B cell (primary cell): ENCODE results near the gene SNAPC3. TPM values are rescaled to one million over a fixed set of nuclear protein-coding genes. Genes with fewer than 3 reads are reported as not detected.
"Not testable (repeated sequence)": the region's sequence is repeated elsewhere in the genome, so short reads cannot be mapped to it uniquely, and the experiment has no call there.

Experiments used
- ATAC-seq: fragments of 200-7000 bp; cut with Tn5 transposase; one replicate; pipeline ENCODE4 v1.10.0; 2021; ENCODE audit warnings: low read depth, mild to moderate bottlenecking, moderate number of reproducible peaks, moderate library complexity
- CTCF ChIA-PET: fragments of 350-600 bp; sonication (Branson Sonifier 250); formaldehyde crosslinking; loops from one replicate; lab custom pipeline; 2021; ENCODE audit warnings: antibody characterized with exemption, inconsistent platforms; lab: Charles Lee
- POLR2A ChIA-PET: fragments of 350-600 bp; sonication (Branson Sonifier 250); formaldehyde crosslinking; loops from one replicate; lab custom pipeline; 2021; ENCODE audit warnings: antibody characterized with exemption; lab: Charles Lee
- DNase-seq: peaks from one replicate; pipeline ENCODE4 v3.0.0; 2013
- H2AFZ ChIP-seq: 2 replicates; pipeline ENCODE4 v1.6.1; 2012; ENCODE audit warnings: mild to moderate bottlenecking, low read depth, low read length; ENCODE audit not compliant: insufficient read depth, poor library complexity, severe bottlenecking
- H3K27ac ChIP-seq, 2 donors: 1 replicate in 1 of 2; 2 replicates in 1 of 2; pipeline ENCODE4 v1.5.1; 2012 to 2013; ENCODE audit warnings: low read length in 2 of 2, mild to moderate bottlenecking in 2 of 2, moderate library complexity in 1 of 2
- H3K27me3 ChIP-seq, 4 experiments: fragments of 200-600 bp in 1 of 4; sonication (generic) in 1 of 4; replicated peaks in 1 of 4; 1 replicate in 2 of 4; 2 replicates in 2 of 4; pipeline versions ENCODE4 v1.6.1 to v1.7.0; 2013 to 2016; ENCODE audit warnings: low read length in 3 of 4, mild to moderate bottlenecking in 2 of 4, mixed read lengths in 1 of 4, moderate library complexity in 1 of 4; ENCODE audit not compliant: insufficient read depth in 4 of 4, control insufficient read depth in 3 of 4; ENCODE audit errors: control extremely low read depth in 1 of 4
- H3K36me3 ChIP-seq, 2 experiments: replicated peaks in 1 of 2; 1 replicate in 1 of 2; 2 replicates in 1 of 2; pipeline versions ENCODE4 v1.6.1 to v1.7.1; 2013; ENCODE audit warnings: low read length in 1 of 2; ENCODE audit not compliant: insufficient read depth in 2 of 2, control insufficient read depth in 1 of 2; ENCODE audit errors: control extremely low read depth in 1 of 2, extremely low read depth in 1 of 2
- H3K4me1 ChIP-seq, 2 donors: fragments of 200-600 bp in 1 of 2; sonication (generic) in 1 of 2; 1 replicate in 1 of 2; 2 replicates in 1 of 2; pipeline versions ENCODE4 v1.5.1 to v1.6.1; 2013 to 2017; ENCODE audit warnings: low read length in 2 of 2; ENCODE audit not compliant: control insufficient read depth in 2 of 2, insufficient read depth in 2 of 2
- H3K4me2 ChIP-seq: replicated peaks from 2 replicates; pipeline ENCODE3; 2012; ENCODE audit warnings: mild to moderate bottlenecking, low read depth, low read length; ENCODE audit not compliant: poor library complexity, severe bottlenecking
- H3K4me3 ChIP-seq, 5 experiments: fragments of 200-600 bp in 1 of 5; sonication (generic) in 1 of 5; 1 replicate in 3 of 5; 2 replicates in 2 of 5; pipeline versions ENCODE4 v1.5.1 to v1.7.0; 2011 to 2016; ENCODE audit warnings: low read length in 4 of 5, mild to moderate bottlenecking in 4 of 5, low read depth in 2 of 5, control low read depth in 1 of 5, moderate library complexity in 1 of 5; ENCODE audit not compliant: insufficient read depth in 1 of 5; ENCODE audit errors: control extremely low read depth in 1 of 5, extremely low read depth in 1 of 5
- H3K79me2 ChIP-seq: fragments of 200-600 bp; sonication (generic); one replicate; pipeline ENCODE4 v1.6.0; 2016; ENCODE audit warnings: low read length; ENCODE audit not compliant: control insufficient read depth, insufficient read depth
- H3K9ac ChIP-seq: fragments of 200-600 bp; sonication (generic); 2 replicates; pipeline ENCODE4 v1.6.1; 2017; ENCODE audit warnings: mild to moderate bottlenecking, low read length, moderate library complexity
- H3K9me3 ChIP-seq, 3 donors: one replicate each; pipeline versions ENCODE4 v1.6.1 to v1.7.1; 2013; ENCODE audit warnings: low read length in 2 of 3; ENCODE audit not compliant: control insufficient read depth in 2 of 3, insufficient read depth in 1 of 3; ENCODE audit errors: control extremely low read depth in 1 of 3
- H4K20me1 ChIP-seq: 2 replicates; pipeline ENCODE4 v1.6.0; 2012; ENCODE audit warnings: mild to moderate bottlenecking, low read length; ENCODE audit not compliant: insufficient read depth, control insufficient read depth, poor library complexity, severe bottlenecking
- H3K27ac Mint-ChIP-seq: one replicate; pipeline ENCODE4 v1.8.0; 2021; ENCODE audit warnings: mixed read lengths
- H3K27me3 Mint-ChIP-seq: one replicate; pipeline ENCODE4 v1.8.0; 2021; ENCODE audit warnings: mixed read lengths
- H3K4me1 Mint-ChIP-seq: one replicate; pipeline ENCODE4 v1.8.0; 2021; ENCODE audit warnings: mixed read lengths
- H3K4me3 Mint-ChIP-seq: one replicate; pipeline ENCODE4 v1.8.0; 2021; ENCODE audit warnings: mixed read lengths
- H3K9me3 Mint-ChIP-seq: one replicate; pipeline ENCODE4 v1.8.0; 2022; ENCODE audit warnings: mixed read lengths; ENCODE audit not compliant: insufficient read depth
- CTCF ChIP-seq: fragments of 200-600 bp; IDR thresholded peaks from one replicate; pipeline ENCODE4 v1.8.0; 2022; ENCODE audit warnings: antibody characterized with exemption, mild to moderate bottlenecking
- EZH2 ChIP-seq: IDR thresholded peaks from 2 replicates; pipeline ENCODE4 v1.6.1; 2012; ENCODE audit warnings: borderline replicate concordance, low read depth, mild to moderate bottlenecking, moderate library complexity, low read length; ENCODE audit not compliant: insufficient read depth, poor library complexity, severe bottlenecking
- WGBS: methylation state at CpG from one replicate; pipeline ENCODE4 v1.1.5; 2013; ENCODE audit warnings: missing lambda C conversion rate; ENCODE audit not compliant: insufficient coverage; 5-methylcytosine and 5-hydroxymethylcytosine counted together
- intact Hi-C: fragments of 100-400 bp; cut with micrococcal nuclease; formaldehyde crosslinking; loops from one replicate; pipeline ENCODE4 v1.10.0; 2022
- polyA plus RNA-seq: library from polyadenylated mRNA; depleted of rRNA; stranded (reverse); fragments of >200 nt; gene quantifications from 2 replicates; pipeline ENCODE4 v1.2.3, GENCODE V29; 2012
- total RNA-seq, 2 donors: library from RNA; stranded (reverse); fragments of 120-200 nt in 1 of 2; gene quantifications; 1 replicate in 1 of 2; 2 replicates in 1 of 2; pipeline versions ENCODE4 v1.2.3 to v1.2.4, GENCODE V29; 2013 to 2022

The SNAPC3 gene
- total and polyA plus RNA-seq, 2 donors (not counting 1 experiment from before 2014, with no cell fraction given), result 16.6 to 48.3 TPM

- H3K27ac Mint-ChIP-seq, intact Hi-C loops, ATAC-seq, H3K9ac ChIP-seq, H3K27ac ChIP-seq, H3K4me3 Mint-ChIP-seq, DNase-seq, POLR2A ChIA-PET, H3K4me1 Mint-ChIP-seq, H3K9me3 ChIP-seq, H3K27me3 ChIP-seq, H3K4me2 ChIP-seq, CTCF ChIA-PET, H3K9me3 Mint-ChIP-seq, H3K4me3 ChIP-seq, H3K4me1 ChIP-seq, H3K27me3 Mint-ChIP-seq, H2AFZ ChIP-seq: not testable (repeated sequence)
- Histone ChIP-seq H3K36me3 (peaks cover 6 to 58% of the 10 kb centered on the region in 2 experiments), H4K20me1 (peaks cover 26% of the 10 kb centered on the region), H3K79me2 (peaks cover 45% of the 10 kb centered on the region)
- WGBS, result over 99% methylated on average over 29 of the region's 33 CpGs
These were observed 19.6 kb downstream of the SNAPC3 start for GRCh38 chr9:15442264-15442663.

GRCh38 chr9:15444141-15444540 is 21.5 kb downstream of the SNAPC3 start:
- Histone ChIP-seq H3K27ac (no peak overlapping the region), H3K9ac (no peak overlapping the region), H3K4me2 (no peak overlapping the region), H4K20me1 (peaks cover 24% of the 10 kb centered on the region), H3K9me3 (peaks cover 0 to 6% (median 0%) of the 10 kb centered on the region in 3 donors), H3K79me2 (peaks cover 29% of the 10 kb centered on the region), H3K4me1 (no peaks in the 10 kb centered on the region), H2AFZ (no peak overlapping the region), H3K36me3 (peaks cover 7 to 69% of the 10 kb centered on the region in 2 experiments), H3K4me3 (no peak overlapping the region), H3K27me3 (no peaks in the 10 kb centered on the region)
- Mint-ChIP-seq H3K27me3 (no peaks in the 10 kb centered on the region), H3K9me3 (no peaks in the 10 kb centered on the region), H3K4me1 (no peaks in the 10 kb centered on the region), H3K27ac (no peak overlapping the region), H3K4me3 (no peak overlapping the region)
- POLR2A ChIA-PET, result no interaction called here
- TF ChIP-seq CTCF, result no peak
- no peak for TF ChIP-seq EZH2
- intact Hi-C loops, result no loop called here
- CTCF ChIA-PET, result interaction anchor here (0.6 to 1.0 kb wide), 2 partner anchors 16 to 106 kb away, joined by 3 to 9 read pairs; no protein-coding TSS in a partner anchor
- ATAC-seq (no peak), DNase-seq (no peak)
- no CpG with 5 or more reads among the region's 3 CpGs for WGBS
